ENCODE data around the gene DHX34.
"Not testable (repeated sequence)": the region's sequence is repeated elsewhere in the genome, so short reads cannot be mapped to it uniquely, and the experiment has no call there.

Gene DHX34

GRCh38 chr19:47357788-47358680, 8.9 kb downstream of the DHX34 start:
- intact Hi-C loops (cut with DNase I): no loop called here
- DNase-seq: no peak

GRCh38 chr19:47358936-47359335, 9.8 kb downstream of the DHX34 start:
- no peak for DNase-seq
- intact Hi-C loops (cut with DNase I): no loop called here

- intact Hi-C loops (cut with DNase I): no loop called here
- no peak for DNase-seq
Measured at GRCh38 chr19:47362321-47362720, 13.2 kb downstream of the DHX34 start.

GRCh38 chr19:47363758-47364531, 14.8 kb downstream of the DHX34 start:
- intact Hi-C loops (cut with DNase I): no loop called here
- no peak for DNase-seq

- DNase-seq; intact Hi-C loops (cut with DNase I): not testable (repeated sequence)
Measured at GRCh38 chr19:47365455-47365854, 16.3 kb downstream of the DHX34 start.

GRCh38 chr19:47370045-47370611, 21.0 kb downstream of the DHX34 start:
- DNase-seq: peak; percentile 39 to 93 (median 74)
- intact Hi-C loops (cut with DNase I): no loop called here

GRCh38 chr19:47371261-47371660, 22.1 kb downstream of the DHX34 start:
- DNase-seq: no peak
- intact Hi-C loops (cut with DNase I): no loop called here

- intact Hi-C loops (cut with DNase I): no loop called here
Measured at GRCh38 chr19:47372603-47373002, 23.5 kb downstream of the DHX34 start.

GRCh38 chr19:47373246-47374240, 24.4 kb downstream of the DHX34 start:
- intact Hi-C loops (cut with DNase I): no loop called here
- no peak for DNase-seq

More at GRCh38 chr19:47372603-47373002, 23.5 kb downstream of the DHX34 start:
- no peak for DNase-seq

- no peak for DNase-seq
- intact Hi-C loops (cut with DNase I): no loop called here
Measured at GRCh38 chr19:47374876-47375693, 26.0 kb downstream of the DHX34 start.

GRCh38 chr19:47375694-47376588, 26.8 kb downstream of the DHX34 start:
- intact Hi-C loops (cut with DNase I): no loop called here
- DNase-seq: no peak

GRCh38 chr19:47376589-47377144, 27.6 kb downstream of the DHX34 start:
- DNase-seq: no peak

GRCh38 chr19:47377208-47377701, 28.1 kb downstream of the DHX34 start:
- intact Hi-C loops (cut with DNase I): no loop called here
- peak in 22 of 42 donors; percentile 8 to 56 (median 29) for DNase-seq

More at GRCh38 chr19:47376589-47377144, 27.6 kb downstream of the DHX34 start:
- intact Hi-C loops (cut with DNase I): no loop called here

- intact Hi-C loops (cut with DNase I): no loop called here
- no peak for DNase-seq
Measured at GRCh38 chr19:47377801-47378200, 28.7 kb downstream of the DHX34 start.

- intact Hi-C loops (cut with DNase I): no loop called here
- DNase-seq: no peak
Measured at GRCh38 chr19:47378246-47378645, 29.1 kb downstream of the DHX34 start.

GRCh38 chr19:47379381-47379938, 30.3 kb downstream of the DHX34 start:
- intact Hi-C loops (cut with DNase I): no loop called here
- DNase-seq: peak; percentile 46 to 90 (median 76)
